HL-60 (cell line): ENCODE measurements around the gene MAD1L1.

ENCODE experiments used
- DNase-seq, 2 experiments: peaks; one replicate each; pipeline ENCODE4 v3.0.0-alpha.2; 2010 to 2020; ENCODE audit warnings: low read depth in 1 of 2, low spot score in 1 of 2
- H3K27ac ChIP-seq: fragments of 250-450 bp; sonication (Bioruptor Pico); replicated peaks from 2 replicates; pipeline ENCODE4 v1.5.1; 2020; ENCODE audit warnings: mild to moderate bottlenecking, moderate library complexity
- H3K27me3 ChIP-seq: fragments of 250-450 bp; sonication (Bioruptor Pico); 2 replicates; pipeline ENCODE4 v1.5.1; 2021; ENCODE audit warnings: mild to moderate bottlenecking, moderate library complexity; ENCODE audit not compliant: insufficient read depth, poor library complexity, severe bottlenecking
- H3K4me3 ChIP-seq: replicated peaks from 2 replicates; pipeline ENCODE4 v1.5.1; 2011; ENCODE audit warnings: mild to moderate bottlenecking, control low read depth, low read length; ENCODE audit not compliant: insufficient read depth
- GABPA ChIP-seq: IDR thresholded peaks from 2 replicates; pipeline ENCODE4 v1.6.1; 2012; ENCODE audit warnings: low read depth
- POLR2AphosphoS5 ChIP-seq: IDR thresholded peaks from 2 replicates; pipeline ENCODE4 v1.6.1; 2012; ENCODE audit warnings: low read depth
- SPI1 ChIP-seq: IDR thresholded peaks from 2 replicates; pipeline ENCODE4 v1.6.1; 2012; ENCODE audit warnings: low read depth, mild to moderate bottlenecking, borderline replicate concordance
- TF ChIP-seq, protein P1 (sequence below): IDR thresholded peaks from 2 replicates; pipeline ENCODE4 v1.6.1; 2012; ENCODE audit warnings: low read depth; ENCODE audit not compliant: insufficient replicate concordance
- TF ChIP-seq, protein P2 (sequence below): IDR thresholded peaks from one replicate; pipeline ENCODE4 v1.5.1; 2011; ENCODE audit warnings: low read length, control low read depth, inconsistent platforms; ENCODE audit not compliant: insufficient read depth

MAD1L1 gene

DNA sequence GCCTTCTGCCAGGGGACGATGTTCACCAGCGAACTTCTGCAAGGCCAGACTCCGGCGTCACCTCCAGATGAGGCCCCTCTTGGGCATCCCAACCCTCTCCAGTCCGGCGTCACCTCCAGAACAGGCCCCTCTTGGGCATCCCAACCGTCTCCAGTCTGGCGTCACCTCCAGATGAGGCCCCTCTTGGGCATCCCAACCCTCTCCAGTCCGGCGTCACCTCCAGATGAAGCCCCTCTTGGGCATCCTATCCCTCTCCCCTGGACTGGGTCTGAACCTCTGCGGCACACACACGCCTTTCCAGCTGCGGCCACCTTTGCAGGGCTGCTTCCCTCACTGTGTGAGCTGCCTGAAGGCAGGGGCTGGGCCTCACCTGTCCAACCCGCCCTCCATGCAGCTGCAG, 321.2 kb downstream of the MAD1L1 start:
- no peak for DNase-seq
- Histone ChIP-seq H3K27ac (no peak overlapping the region), H3K4me3 (no peak overlapping the region), H3K27me3 (no peaks in the 10 kb centered on the region)
- TF ChIP-seq, protein P1, sequence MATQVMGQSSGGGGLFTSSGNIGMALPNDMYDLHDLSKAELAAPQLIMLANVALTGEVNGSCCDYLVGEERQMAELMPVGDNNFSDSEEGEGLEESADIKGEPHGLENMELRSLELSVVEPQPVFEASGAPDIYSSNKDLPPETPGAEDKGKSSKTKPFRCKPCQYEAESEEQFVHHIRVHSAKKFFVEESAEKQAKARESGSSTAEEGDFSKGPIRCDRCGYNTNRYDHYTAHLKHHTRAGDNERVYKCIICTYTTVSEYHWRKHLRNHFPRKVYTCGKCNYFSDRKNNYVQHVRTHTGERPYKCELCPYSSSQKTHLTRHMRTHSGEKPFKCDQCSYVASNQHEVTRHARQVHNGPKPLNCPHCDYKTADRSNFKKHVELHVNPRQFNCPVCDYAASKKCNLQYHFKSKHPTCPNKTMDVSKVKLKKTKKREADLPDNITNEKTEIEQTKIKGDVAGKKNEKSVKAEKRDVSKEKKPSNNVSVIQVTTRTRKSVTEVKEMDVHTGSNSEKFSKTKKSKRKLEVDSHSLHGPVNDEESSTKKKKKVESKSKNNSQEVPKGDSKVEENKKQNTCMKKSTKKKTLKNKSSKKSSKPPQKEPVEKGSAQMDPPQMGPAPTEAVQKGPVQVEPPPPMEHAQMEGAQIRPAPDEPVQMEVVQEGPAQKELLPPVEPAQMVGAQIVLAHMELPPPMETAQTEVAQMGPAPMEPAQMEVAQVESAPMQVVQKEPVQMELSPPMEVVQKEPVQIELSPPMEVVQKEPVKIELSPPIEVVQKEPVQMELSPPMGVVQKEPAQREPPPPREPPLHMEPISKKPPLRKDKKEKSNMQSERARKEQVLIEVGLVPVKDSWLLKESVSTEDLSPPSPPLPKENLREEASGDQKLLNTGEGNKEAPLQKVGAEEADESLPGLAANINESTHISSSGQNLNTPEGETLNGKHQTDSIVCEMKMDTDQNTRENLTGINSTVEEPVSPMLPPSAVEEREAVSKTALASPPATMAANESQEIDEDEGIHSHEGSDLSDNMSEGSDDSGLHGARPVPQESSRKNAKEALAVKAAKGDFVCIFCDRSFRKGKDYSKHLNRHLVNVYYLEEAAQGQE, result no peak
- TF ChIP-seq GABPA (no peak), SPI1 (no peak), POLR2AphosphoS5 (no peak)
- TF ChIP-seq, protein P2, sequence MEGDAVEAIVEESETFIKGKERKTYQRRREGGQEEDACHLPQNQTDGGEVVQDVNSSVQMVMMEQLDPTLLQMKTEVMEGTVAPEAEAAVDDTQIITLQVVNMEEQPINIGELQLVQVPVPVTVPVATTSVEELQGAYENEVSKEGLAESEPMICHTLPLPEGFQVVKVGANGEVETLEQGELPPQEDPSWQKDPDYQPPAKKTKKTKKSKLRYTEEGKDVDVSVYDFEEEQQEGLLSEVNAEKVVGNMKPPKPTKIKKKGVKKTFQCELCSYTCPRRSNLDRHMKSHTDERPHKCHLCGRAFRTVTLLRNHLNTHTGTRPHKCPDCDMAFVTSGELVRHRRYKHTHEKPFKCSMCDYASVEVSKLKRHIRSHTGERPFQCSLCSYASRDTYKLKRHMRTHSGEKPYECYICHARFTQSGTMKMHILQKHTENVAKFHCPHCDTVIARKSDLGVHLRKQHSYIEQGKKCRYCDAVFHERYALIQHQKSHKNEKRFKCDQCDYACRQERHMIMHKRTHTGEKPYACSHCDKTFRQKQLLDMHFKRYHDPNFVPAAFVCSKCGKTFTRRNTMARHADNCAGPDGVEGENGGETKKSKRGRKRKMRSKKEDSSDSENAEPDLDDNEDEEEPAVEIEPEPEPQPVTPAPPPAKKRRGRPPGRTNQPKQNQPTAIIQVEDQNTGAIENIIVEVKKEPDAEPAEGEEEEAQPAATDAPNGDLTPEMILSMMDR, result no peak

DNA sequence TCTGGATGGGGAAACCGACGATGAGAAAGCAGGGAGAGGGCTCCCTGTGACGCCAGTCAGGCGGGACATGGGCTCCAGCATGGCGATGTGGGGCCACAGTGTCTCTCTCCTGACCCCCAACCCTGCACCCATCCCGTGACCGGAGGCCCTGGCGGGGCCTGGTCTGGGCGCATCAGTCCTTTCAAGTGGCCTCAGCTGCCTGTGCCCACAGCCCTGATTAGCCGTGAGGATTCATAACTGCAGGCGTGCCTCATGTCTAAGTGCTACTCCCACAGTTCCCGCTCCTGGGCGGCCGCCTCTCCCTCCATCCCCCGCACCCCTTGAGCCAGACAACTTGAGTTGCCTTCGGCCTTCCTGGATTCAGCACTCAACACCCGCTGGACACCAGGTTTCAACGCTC, 321.9 kb downstream of the MAD1L1 start:
- TF ChIP-seq, protein P2, result no peak
- no peak for TF ChIP-seq SPI1
- TF ChIP-seq, protein P1, result no peak
- TF ChIP-seq POLR2AphosphoS5, result no peak
- no peak for TF ChIP-seq GABPA
- DNase-seq, result no peak
- Histone ChIP-seq H3K27me3 (no peaks in the 10 kb centered on the region), H3K4me3 (no peak overlapping the region), H3K27ac (no peak overlapping the region)

DNA sequence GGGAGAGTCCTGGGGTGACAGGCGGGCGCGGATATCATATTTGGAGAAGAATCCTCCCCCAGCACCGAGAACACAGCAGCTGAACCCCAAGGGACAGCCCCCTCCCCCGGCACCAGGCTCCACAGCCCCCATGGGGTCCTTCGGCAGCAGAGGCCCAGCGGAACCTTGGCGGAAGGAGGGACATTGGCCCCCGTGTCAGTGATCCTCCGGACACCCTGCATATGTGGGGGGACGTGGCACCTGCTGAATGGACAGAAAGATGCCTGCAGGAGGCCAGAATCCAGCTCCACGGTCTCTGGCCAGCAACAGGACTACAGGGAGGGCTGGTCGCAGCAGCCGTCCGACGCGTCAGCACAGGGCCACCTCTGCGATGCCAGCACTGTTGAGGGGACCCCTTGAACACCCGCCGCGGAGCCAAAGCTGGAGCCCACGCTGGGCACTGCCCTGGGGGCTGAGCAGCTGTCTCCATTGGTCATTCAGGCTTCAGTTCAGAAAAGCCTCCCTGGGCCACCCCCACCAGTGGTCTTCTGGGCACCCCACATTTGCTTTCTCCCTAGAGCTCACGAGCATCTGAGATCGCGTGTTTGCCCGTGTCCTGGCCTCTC, 322.6 kb downstream of the MAD1L1 start:
- Histone ChIP-seq H3K4me3 (no peak overlapping the region), H3K27me3 (no peaks in the 10 kb centered on the region), H3K27ac (no peak overlapping the region)
- DNase-seq, result no peak
- TF ChIP-seq SPI1, result no peak
- TF ChIP-seq, protein P2, result no peak
- no peak for TF ChIP-seq GABPA
- TF ChIP-seq POLR2AphosphoS5, result no peak
- TF ChIP-seq, protein P1, result no peak
